HFF-Myc (cell line): ENCODE data around the gene AREL1.

Source experiments
- DNase-seq: peaks from one replicate; pipeline ENCODE4 v3.0.0-alpha.2; 2011; ENCODE audit warnings: low read depth; ENCODE audit errors: extremely low read depth
- H3K4me3 ChIP-seq: replicated peaks from 2 replicates; pipeline ENCODE4 v1.5.1; 2011; ENCODE audit warnings: low read depth, mild to moderate bottlenecking, control low read depth, low read length
- CTCF ChIP-seq: IDR thresholded peaks from 2 replicates; pipeline ENCODE4 v1.5.1; 2012; ENCODE audit warnings: mild to moderate bottlenecking, low read depth, low read length, control low read depth; ENCODE audit errors: missing control alignments

AREL1 gene

GRCh38 chr14:74675219-74675618, 37.7 kb downstream of the AREL1 start:
- no peak for TF ChIP-seq CTCF
- DNase-seq: no peak
- H3K4me3 ChIP-seq: no peak overlapping the region

GRCh38 chr14:74673768-74674167, 39.1 kb downstream of the AREL1 start:
- no peak for TF ChIP-seq CTCF
- H3K4me3 ChIP-seq: no peak overlapping the region
- DNase-seq: no peak

GRCh38 chr14:74671789-74672188, 41.1 kb downstream of the AREL1 start:
- no peak for TF ChIP-seq CTCF
- DNase-seq: no peak
- no peak overlapping the region for H3K4me3 ChIP-seq

GRCh38 chr14:74670726-74671411, 42.0 kb downstream of the AREL1 start:
- no peak overlapping the region for H3K4me3 ChIP-seq
- no peak for DNase-seq
- no peak for TF ChIP-seq CTCF

GRCh38 chr14:74669846-74670245, 43.0 kb downstream of the AREL1 start:
- H3K4me3 ChIP-seq: no peak overlapping the region
- TF ChIP-seq CTCF: no peak
- DNase-seq: no peak

GRCh38 chr14:74669256-74669655, 43.6 kb downstream of the AREL1 start:
- DNase-seq: no peak
- H3K4me3 ChIP-seq: no peak overlapping the region
- no peak for TF ChIP-seq CTCF

- no peak for TF ChIP-seq CTCF
- no peak for DNase-seq
- no peak overlapping the region for H3K4me3 ChIP-seq
These were observed 45.1 kb downstream of the AREL1 start for GRCh38 chr14:74667758-74668157.
